Kidney epithelial cell (primary cell): ENCODE measurements around the gene LCN6. TPM values are rescaled to one million over a fixed set of nuclear protein-coding genes. Genes with fewer than 3 reads are reported as not detected.
"Not testable (repeated sequence)": the region's sequence is repeated elsewhere in the genome, so short reads cannot be mapped to it uniquely, and the experiment has no call there.

Source experiments
- DNase-seq: peaks from one replicate; pipeline ENCODE4 v3.0.0-alpha.2; 2010; ENCODE audit warnings: low read depth
- H3K27me3 ChIP-seq: 2 replicates; pipeline ENCODE4 v1.6.0; 2011; ENCODE audit warnings: low read length; ENCODE audit not compliant: control insufficient read depth, insufficient read depth
- H3K36me3 ChIP-seq: 2 replicates; pipeline ENCODE4 v1.5.1; 2011; ENCODE audit warnings: low read length; ENCODE audit not compliant: control insufficient read depth, insufficient read depth
- H3K4me3 ChIP-seq: 2 replicates; pipeline ENCODE4 v1.5.1; 2011; ENCODE audit warnings: low read depth, mild to moderate bottlenecking, control low read depth, low read length
- CTCF ChIP-seq: IDR thresholded peaks from 2 replicates; pipeline ENCODE4 v1.5.1; 2011; ENCODE audit warnings: mild to moderate bottlenecking, moderate library complexity, low read length, control low read depth, inconsistent platforms; ENCODE audit not compliant: insufficient read depth, poor library complexity, severe bottlenecking
- total RNA-seq: library from RNA; depleted of rRNA; stranded (reverse); fragments of >200 nt; gene quantifications from 2 replicates; pipeline ENCODE4 v1.2.3, GENCODE V29; 2015

The LCN6 gene
- total RNA-seq, 1 donor from 2014 or later: not detected

- Histone ChIP-seq H3K27me3 (peaks cover 18% of the 10 kb centered on the region), H3K4me3 (no peak overlapping the region), H3K36me3 (no peaks in the 10 kb centered on the region)
- no peak for TF ChIP-seq CTCF
- DNase-seq: no peak
These were observed 45.0 kb upstream of the LCN6 start for GRCh38 chr9:136793086-136793946.

GRCh38 chr9:136792321-136793085 lies 44.2 kb upstream of the LCN6 start:
- no peak for TF ChIP-seq CTCF
- DNase-seq: no peak
- H3K27me3 ChIP-seq: peaks cover 18% of the 10 kb centered on the region
- H3K4me3 ChIP-seq: no peak overlapping the region
- H3K36me3 ChIP-seq: no peaks in the 10 kb centered on the region

GRCh38 chr9:136791516-136792276 lies 43.4 kb upstream of the LCN6 start:
- Histone ChIP-seq H3K27me3 (peaks cover 14% of the 10 kb centered on the region), H3K4me3 (peak overlapping the region; percentile 74), H3K36me3 (no peaks in the 10 kb centered on the region)
- TF ChIP-seq CTCF: peak; percentile 100
- DNase-seq: no peak

- Histone ChIP-seq H3K27me3 (peaks cover 6% of the 10 kb centered on the region), H3K36me3 (no peaks in the 10 kb centered on the region), H3K4me3 (peak within 1 kb of the TSS; percentile 74)
- peak; percentile 95 for DNase-seq
- no peak for TF ChIP-seq CTCF
These were observed 42.6 kb upstream of the LCN6 start, which contains the start of gene TMEM141 for GRCh38 chr9:136790640-136791515. Gene TMEM141 (plus strand): TSS chr9:136791344. CDS start chr9:136791371, 27 bp downstream.

GRCh38 chr9:136789523-136789937 lies 41.2 kb upstream of the LCN6 start:
- DNase-seq: no peak
- no peak for TF ChIP-seq CTCF
- no peak overlapping the region for H3K4me3 ChIP-seq
- no peaks in the 10 kb centered on the region for H3K27me3 ChIP-seq
- H3K36me3 ChIP-seq: no peaks in the 10 kb centered on the region

- H3K4me3 ChIP-seq, H3K36me3 ChIP-seq, DNase-seq, H3K27me3 ChIP-seq: not testable (repeated sequence)
These were observed 40.6 kb upstream of the LCN6 start for GRCh38 chr9:136788644-136789522.
